NCI-H460 (cell line): Measurements from ENCODE around the gene ZNF716. TPM values are rescaled to one million over a fixed set of nuclear protein-coding genes. Genes with fewer than 3 reads are reported as not detected.
"Not testable (repeated sequence)": the region's sequence is repeated elsewhere in the genome, so short reads cannot be mapped to it uniquely, and the experiment has no call there.

Experiments
- DNase-seq: peaks from one replicate; pipeline ENCODE4 v3.0.0-alpha.2; 2016; ENCODE audit warnings: low read depth; ENCODE audit errors: extremely low read depth
- polyA plus RNA-seq: library from polyadenylated mRNA; depleted of rRNA; stranded (reverse); fragments of >200 nt; gene quantifications from 2 replicates; pipeline ENCODE4 v1.2.3, GENCODE V29; 2014; cell fraction: nucleus; rRNA removed
- total RNA-seq: library from RNA; depleted of rRNA; stranded (reverse); fragments of >200 nt; shearing (Covaris generic); gene quantifications from 2 replicates; pipeline ENCODE4 v1.2.3, GENCODE V29; 2014; rRNA removed

The ZNF716 gene
- not detected in 2 replicates for total RNA-seq
- polyA plus RNA-seq: not detected in 2 replicates

DNA sequence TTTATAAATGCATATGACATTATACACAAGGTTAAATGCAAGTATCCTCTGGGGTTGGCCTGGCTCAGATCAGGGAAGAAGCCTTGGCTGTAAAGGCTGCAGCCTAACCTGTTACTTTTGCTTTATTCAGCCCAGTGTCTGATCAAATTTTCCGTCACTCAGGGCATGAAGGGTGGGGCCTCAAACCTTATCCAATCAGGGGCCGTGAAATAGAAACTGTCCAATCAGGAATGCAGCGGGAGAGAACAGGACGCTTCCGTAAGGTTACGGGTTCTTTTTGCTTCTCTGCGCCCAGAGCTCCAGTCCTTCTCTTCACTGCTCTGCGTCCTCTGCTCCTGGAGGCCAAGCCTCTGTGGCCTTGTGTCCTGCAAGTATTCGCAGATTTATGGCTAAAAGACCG, at the start of gene ZNF716:
TSS of gene ZNF716 (plus strand) at position 274 of the 400 bp plus-strand sequence. CDS start at position 386, 112 bp downstream.
- DNase-seq: no peak

DNA sequence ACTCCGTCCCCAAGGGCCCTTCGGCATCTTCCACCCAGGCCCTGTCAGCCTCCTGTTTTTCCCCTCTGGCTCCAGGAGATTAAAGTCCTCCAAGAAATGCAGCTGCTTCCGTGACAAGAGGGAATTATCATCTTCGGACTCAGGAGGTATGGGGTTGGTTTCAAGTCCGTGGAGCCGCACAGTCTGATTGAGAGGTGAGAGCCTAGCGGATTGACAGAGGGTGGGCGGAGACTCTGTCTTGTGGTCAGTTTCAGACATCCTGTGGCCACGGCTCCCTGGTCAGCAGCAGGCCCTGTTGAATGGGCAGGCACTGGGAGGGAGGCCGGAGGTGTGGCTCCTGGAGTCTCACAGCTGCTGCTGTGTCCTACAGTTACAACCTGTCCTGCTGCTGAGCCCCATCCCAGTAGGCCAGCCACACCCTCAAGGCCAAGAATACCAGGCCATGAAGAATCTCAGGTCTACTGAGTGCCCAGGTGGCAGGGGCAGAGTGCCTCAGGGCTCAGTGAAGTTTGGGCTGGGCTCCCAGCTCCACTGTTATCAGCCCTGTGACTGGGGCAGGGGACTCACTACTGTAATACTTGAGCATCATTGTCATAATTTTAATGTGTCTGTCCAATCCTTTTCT, 49.3 kb upstream of the ZNF716 start:
- DNase-seq: no peak

DNA sequence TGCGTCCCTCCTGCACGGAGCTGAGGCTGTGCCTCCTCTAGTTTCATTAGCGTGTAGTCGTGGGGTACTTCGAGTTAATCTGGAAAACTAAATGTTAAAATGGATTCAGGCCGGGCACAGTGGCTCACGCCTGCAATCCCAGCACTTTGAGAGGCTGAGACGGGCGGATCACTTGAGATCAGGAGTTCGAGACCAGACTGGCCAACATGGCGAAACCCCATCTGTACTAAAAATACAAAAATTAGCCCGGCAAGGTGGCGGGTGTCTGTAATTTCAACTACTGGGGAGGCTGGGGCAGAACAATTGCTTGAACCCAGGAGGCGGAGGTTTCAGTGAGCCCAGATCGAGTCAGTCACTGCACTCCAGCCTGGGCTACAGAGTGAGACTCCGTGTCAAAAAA, 46.9 kb upstream of the ZNF716 start:
- DNase-seq: not testable (repeated sequence)

DNA sequence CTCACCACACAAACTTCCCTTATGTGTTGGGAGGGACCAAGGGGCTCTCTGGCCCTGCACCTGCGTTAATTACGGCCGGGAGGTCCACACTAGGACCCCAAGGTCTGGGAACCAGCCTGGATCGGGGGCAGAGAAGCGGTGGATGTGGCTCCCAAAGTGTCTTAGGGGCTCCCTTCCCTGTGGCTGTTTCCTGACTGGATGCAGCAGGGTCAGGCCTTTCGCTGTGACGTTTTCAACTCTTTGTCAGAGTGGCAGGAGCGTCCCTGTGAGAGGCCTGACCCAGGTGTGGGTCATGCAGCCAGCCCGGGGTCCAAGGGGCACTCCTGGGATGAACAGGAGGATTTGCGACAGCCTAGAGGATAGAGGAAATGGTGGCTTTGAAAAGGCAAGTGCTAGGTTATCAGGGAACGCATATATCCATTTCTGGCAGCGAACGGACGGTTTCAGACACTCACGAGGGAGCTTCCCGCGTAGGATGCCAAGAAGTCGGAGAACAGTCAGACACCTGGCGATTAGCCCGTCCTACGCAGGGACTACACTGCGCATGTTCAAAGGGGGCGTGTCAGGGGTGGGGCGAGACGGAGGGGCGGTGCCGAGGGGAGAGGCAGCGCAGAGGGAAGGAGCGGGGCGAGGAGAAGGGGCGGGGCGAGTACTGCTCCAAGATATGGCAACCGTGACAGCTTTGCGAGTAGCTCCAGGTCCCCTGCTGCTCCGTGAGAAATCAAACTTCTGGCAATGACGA, 46.2 kb upstream of the ZNF716 start:
- no peak for DNase-seq

DNA sequence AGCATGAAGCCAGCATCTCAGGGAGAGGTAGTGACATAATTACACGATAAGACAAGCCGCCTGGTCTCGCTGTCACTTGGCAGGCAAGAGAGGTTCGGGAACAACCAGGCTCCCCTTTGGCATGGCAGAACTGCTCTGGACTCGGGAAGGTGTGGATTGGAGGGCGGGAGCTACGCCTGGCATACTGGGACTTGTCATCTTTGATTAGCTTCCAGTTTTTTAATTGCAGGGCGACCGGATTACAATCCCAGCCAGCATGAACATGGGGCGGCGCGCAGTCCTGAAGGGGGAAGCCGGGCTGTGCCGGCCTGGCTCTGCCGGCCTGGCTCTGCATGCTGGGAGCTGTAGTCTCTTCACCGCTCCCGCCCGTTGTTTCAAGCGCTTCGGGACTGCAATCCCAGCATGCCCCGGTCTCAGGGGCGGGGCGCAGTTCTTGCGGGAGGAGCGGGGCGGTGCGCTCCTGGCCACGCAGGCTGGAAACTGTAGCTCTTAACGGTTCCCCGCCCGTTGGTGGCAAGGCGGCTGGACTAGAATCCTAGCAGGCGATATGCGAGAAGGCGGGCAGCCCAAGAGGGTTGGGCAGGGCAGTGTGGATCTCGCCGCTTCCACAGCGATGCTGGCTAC, 45.5 kb upstream of the ZNF716 start:
- no peak for DNase-seq

DNA sequence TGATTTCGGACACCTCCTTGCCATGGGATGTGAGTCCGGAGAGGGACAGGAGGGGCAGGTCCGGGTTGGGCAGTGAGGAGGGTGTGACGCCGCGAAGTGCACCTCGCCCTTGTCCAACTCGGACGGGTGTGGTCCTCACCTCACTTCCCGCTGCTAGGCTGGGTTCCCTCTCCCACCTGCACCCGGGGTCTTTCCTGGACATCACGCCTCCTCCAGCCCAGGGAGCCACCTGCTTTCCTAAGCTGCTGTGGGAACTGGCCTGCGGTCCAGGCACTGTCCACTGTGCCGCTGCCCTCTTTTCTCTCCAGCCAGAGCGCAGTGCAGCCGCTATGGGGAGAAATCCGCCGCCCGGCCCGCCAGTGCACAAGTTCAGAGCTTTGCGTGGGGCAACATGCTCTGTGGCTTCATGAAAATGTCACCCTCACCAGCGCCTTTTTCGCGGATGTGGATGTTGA, 45.0 kb upstream of the ZNF716 start:
- DNase-seq: no peak

DNA sequence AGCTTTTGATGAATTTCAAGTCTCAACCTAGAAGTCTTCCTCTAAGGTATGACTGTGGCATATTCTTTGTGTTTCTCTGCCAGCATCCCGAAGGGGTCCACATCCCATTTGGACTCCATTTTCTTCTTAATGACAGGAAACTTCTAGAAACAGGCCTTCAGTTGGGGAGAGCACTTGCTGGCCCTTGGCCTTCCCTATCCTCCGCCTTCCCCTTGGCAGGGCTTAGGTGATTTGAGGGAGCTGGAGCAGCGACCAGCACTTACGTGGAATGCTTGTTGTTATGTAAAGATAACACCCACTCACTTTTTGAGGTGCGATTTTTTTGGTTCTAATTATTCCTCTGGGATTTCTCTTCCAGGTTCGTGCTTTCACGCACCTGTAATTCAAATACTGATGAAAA, 42.9 kb upstream of the ZNF716 start:
- DNase-seq: no peak

DNA sequence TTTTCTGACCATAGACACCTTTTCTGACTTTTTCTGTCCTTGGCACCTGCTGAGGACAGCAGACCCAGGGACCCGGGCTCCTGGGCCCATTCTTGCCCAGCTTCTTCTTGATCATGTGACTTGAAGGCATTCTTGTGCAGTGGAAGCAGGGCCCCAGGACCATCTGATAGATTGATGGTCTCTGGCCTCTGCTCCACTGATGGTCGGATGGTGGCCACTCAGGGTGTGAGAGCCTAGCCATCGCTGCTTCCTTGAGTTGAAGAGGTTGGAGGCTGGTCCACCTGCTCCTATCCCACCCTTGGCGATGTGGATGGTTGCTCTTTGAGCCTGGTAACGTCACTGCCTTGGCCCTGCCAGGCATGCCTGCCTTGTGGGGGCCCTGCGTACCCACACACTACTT, 37.8 kb upstream of the ZNF716 start:
- DNase-seq: no peak

DNA sequence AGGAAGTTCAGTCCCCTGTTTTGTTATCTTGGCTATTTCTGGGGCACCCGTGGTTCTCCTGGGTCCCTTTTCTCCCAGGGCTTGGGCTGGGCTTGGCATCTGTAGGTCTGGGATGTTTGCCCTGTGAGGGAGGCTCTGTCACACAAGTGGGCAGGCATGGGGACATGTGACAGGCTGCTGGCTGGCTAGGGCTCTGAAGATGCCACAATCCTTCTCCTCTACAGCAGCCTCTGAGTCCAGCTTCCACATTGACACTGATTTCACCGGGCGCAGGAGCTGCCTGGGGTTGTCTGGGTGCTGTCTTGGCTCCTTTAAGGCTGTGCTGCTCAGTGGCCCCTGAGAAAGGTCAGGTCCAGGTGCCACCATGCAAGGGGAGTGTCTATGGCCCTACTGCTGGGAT, 37.4 kb upstream of the ZNF716 start:
- DNase-seq: no peak

DNA sequence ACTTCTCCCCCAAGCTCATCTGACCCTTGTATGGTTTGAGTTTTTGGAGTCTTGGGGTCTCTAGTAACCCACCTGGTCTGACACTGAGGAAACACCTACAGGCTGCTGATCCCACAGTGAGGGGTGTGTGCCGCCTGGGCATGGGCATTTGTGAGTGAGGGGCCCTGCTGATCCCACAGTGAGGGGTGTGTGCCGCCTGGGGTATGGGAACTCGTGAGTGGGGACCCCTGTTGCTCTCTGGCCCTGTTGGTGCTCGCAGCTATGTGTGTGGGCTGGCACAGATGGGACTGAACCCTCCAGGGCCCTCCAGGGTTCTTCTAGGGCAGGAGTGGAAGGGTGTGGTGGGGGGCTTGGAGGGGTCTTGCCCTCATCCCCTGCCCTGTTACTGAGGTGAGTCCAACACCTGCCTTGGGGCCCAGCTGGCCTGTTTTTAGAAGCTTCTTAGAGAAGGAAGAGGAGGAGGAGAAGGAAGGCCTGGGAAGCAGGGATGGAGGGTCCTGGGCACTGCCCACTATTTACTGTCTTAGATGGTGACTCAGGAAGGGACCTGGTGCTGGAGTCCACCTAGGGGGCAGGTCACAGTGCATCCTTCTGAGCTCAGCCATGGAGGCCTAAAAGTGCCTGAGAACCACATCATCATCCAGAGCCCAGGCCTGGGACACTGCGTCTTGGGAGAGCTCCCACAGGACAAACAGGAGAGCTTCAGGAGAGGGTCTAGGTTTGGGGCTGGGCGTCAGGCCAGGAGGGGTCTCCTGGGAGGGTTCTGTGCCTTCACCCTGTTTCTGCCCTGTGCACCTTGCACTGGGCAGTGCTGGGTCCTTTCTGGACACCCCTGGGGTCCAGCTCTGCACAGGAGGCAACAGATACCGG, 36.2 kb upstream of the ZNF716 start:
- no peak for DNase-seq

DNA sequence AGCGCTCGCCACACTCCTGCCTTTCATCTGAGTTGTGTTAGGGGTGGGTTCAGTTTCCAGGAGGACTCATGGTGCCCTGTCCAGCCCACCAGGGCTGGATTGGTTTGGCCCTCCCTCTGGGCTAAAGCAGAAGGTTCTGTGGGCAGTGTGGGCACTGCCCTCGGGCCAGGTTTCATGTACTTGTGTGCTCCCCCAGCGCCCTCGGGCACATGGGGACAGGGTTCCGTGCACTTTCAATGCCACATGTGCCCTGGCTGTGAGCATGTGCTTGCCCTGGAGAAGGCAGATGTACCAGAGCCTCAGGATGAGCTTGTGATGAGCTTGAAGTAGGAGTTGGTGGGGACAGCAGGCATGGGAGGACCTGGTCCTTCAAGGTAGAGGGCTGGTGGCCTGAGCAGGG, 35.6 kb upstream of the ZNF716 start:
- DNase-seq: no peak

DNA sequence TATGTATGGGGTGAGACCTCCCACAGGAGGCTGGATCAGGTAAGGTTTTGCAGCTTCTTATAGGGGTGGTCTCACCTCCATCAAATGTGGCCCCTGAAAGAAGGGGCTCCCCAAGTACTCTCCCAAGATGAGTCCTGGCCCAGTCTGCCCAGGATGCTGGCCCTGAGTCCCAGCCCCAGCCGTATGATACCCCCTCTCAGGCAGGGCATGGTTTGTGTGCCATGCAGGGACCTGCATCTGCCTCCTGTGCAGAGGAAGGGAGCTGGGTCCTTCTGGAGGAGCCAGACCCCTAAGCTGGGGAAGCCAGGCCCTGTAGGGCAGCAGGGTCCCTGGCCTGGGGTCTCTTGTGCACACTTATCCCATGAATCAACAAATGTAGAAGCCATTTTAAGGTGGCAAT, 35.1 kb upstream of the ZNF716 start:
- DNase-seq: no peak

DNA sequence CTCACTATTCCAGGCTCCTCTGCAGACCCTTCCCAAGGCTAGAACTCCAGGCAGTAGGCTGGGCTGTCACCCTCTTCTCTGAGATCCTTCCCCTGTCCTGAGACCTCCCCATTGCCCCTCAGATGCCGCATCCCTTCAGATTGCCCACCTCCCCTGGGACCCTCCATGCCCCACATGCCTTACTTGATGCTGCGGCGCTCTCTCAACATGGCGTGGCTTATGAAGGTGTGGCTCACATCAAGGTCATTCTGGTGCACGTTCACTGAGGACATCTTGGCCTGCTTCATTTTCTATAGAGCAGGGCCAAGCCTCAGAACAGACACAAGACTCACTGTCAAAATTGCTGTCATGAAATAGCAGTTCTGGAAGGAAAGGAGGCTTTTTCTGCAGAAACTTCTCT, 34.7 kb upstream of the ZNF716 start:
- no peak for DNase-seq

DNA sequence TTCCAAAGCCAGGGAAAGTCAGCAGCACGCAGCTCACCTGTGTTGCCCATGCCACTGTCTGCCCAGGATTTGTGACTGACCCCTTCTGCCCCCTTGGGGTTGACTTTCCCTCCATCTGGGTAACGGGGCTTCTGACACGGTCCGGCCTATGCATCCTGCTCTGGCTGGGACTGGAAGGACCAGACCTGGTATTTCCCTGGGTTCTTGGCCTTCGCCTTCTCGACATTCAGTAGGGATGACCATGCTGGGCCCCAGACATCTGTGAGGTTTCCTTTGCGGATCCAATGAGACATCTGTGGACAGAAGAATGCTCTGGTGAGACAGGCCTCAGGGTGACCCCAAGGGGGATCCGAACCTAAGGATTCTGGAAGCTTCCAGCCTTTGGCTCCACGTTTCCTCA, 34.2 kb upstream of the ZNF716 start:
- no peak for DNase-seq

DNA sequence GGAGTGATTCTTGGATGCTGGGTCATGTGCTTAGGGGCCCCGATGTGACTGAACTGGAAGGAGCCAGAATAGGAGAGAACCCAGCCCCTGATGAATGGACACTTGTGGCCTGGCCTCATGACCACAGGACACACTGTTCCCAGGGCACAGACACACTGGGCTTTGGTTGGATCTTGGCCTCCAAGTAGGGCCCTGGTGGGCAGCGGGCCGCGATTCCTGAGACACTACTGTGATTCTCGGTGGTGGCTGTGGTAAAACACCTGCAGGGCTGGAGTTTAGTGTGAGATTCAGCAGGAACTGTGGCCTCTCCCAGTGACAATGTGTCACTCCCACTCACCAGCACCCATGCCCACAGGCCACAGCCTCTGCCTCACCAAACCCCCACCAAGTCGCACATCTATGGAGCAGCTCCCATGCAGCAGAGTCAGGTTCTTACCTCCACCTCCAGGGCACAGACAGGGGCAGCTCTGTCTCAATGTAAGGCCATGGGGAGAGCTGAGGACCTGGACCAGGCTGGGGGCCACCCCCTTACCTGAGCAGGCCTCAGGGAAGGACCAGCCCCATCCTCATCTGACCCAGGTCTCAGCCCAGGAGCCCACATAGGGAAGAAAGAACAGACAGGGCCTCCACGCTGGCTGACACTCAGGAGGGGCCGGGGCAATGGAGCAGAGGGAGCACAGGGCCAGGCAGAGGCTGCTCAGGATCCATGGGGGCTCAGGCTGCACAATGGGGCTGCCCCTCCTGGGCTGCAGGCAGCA, 33.2 kb upstream of the ZNF716 start:
- no peak for DNase-seq

DNA sequence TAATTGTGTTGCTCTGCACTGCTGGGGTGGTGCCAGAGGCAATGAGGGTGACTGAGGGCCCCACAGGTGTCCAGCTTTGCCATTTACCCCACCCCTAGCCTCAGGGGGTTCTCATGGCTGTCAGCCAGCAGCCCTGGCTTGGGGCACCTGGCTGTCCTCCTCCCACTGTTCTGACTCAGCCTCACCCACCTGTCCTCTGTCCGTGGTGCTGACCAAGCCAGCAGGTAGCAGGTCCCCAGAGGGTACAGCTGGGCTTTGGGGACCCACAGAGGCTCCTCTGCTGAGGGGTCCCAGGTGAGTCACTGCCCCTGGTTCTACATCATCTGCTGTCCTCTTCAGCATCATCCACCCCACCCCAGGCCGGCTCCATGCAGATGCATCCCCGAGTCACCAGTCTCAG, 32.2 kb upstream of the ZNF716 start:
- no peak for DNase-seq

DNA sequence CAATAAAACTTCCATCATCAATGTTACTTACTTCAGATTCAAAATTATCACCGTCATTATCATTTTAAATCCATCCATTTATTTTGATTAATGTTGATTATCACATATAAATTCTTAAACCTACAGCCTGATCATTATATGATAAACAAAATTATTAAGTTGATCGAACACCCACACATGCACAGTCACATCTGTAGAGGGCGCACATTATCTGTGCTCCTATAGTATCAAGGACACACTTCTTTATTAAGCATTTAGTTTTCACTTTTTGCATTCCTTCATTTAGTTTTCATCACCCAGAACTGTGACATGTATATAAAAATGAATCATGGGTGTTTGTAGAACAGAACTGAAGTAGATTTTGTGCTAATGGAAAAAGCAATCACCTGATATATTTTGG, 26.2 kb upstream of the ZNF716 start:
- no peak for DNase-seq

DNA sequence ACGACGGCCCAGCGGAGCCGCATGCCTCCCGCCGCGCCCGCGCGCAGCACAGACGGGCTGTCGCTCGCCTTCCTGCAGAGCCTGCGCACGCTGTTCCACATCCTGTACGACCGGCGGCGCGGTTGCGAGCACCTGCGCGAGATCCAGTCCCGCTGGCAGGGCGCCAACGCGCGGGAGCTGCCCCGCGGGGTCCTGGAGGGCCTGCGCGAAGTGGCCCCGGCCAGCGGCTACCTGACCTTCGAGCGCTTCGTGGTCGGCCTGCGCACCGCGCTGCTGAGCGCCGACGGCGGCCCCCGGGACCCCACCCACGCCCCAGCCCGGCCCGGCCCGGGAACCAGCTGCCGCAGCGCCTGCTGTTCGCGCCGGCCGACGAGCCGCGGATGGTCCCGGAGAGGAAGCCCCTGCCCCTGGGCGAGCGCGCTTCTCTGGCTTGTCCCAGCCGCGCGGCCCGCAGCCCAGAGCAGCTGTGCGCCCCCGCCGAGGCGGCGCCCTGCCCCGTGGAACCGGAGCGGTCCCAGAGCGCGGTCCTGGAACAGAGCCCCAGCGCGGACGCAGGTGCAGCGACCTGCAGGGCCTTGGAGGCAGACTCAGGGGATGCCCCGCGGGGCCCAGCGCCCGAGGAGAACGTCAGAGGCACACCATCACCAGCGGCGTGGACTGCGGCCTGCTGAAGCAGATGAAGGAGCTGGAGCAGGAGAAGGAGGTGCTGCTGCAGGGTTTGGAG, 25.3 kb upstream of the ZNF716 start:
- DNase-seq: no peak

DNA sequence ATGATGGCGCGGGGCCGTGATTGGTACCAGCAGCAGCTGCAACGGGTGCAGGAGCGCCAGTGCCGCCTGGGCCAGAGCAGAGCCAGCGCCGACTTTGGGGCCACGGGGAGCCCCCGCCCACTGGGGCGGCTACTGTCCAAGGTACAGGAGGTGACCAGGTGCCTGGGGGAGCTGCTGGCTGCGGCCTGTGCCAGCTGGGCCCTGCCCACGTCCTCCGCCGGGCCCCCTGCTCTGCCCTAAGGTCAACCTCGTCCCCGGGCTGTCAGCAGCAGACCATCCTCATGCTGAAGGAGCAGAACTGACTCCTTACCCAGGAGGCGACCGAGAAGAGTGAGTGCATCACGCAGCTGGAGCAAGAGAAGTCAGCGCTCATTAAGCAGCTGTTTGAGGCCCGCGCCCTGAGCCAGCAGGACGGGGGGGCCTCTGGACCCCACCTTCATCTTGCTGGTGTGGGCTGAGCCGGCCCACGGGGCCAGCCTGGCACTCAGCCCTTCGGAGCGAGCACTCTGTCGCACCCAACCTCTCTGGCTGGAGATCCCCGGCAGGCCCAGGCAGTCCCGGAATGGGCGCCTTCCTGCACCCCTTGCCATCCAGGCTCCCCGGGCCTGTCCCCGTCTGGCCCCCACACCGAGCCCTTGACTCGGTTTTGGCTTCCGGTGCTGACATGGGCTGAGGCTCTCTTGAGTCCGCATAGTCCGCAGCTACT, 24.6 kb upstream of the ZNF716 start:
- DNase-seq: no peak
